Measurements from ENCODE around the gene TCHP.
A peak's percentile ranks its signal among the peaks of the same experiment; 100 is the strongest.
"Not testable (repeated sequence)": the region's sequence is repeated elsewhere in the genome, so short reads cannot be mapped to it uniquely, and the experiment has no call there.

TCHP gene

GRCh38 chr12:109880043-109880931, 19.8 kb upstream of the TCHP start, which contains the start of gene GLTP:
Gene GLTP (minus strand): TSS chr12:109880541. CDS start chr12:109880374, 167 bp downstream.
- DNase-seq: peak; percentile 94

GRCh38 chr12:109880938-109881337, 19.1 kb upstream of the TCHP start:
- no peak for DNase-seq

GRCh38 chr12:109881752-109882151, 18.3 kb upstream of the TCHP start:
- no peak for DNase-seq

- no peak for DNase-seq
Measured at GRCh38 chr12:109883461-109883860, 16.6 kb upstream of the TCHP start.

- no peak for DNase-seq
Measured at GRCh38 chr12:109885616-109886015, 14.5 kb upstream of the TCHP start.

GRCh38 chr12:109888179-109889020, 11.7 kb upstream of the TCHP start:
- DNase-seq: peak; percentile 25

- no peak for DNase-seq
Measured at GRCh38 chr12:109890620-109891170, 9.4 kb upstream of the TCHP start.

- DNase-seq: not testable (repeated sequence)
Measured at GRCh38 chr12:109891731-109892130, 8.3 kb upstream of the TCHP start.

GRCh38 chr12:109892165-109892715, 7.8 kb upstream of the TCHP start:
- no peak for DNase-seq

- DNase-seq: no peak
Measured at GRCh38 chr12:109892748-109893147, 7.3 kb upstream of the TCHP start.

- DNase-seq: no peak
Measured at GRCh38 chr12:109893261-109893995, 6.6 kb upstream of the TCHP start.

GRCh38 chr12:109894939-109895338, 5.1 kb upstream of the TCHP start:
- no peak for DNase-seq

- DNase-seq: no peak
Measured at GRCh38 chr12:109896188-109896587, 3.9 kb upstream of the TCHP start.

- DNase-seq: no peak
Measured at GRCh38 chr12:109897029-109897428, 3.0 kb upstream of the TCHP start.

GRCh38 chr12:109899345-109899744, 729 bp upstream of the TCHP start:
- DNase-seq: not testable (repeated sequence)

GRCh38 chr12:109900752-109901580, 892 bp downstream of the TCHP start:
- DNase-seq: no peak

- no peak for DNase-seq
Measured at GRCh38 chr12:109902891-109903418, 2.9 kb downstream of the TCHP start.

GRCh38 chr12:109905301-109905700, 5.2 kb downstream of the TCHP start:
- DNase-seq: no peak

- DNase-seq: no peak
Measured at GRCh38 chr12:109910254-109910968, 10.3 kb downstream of the TCHP start.

- no peak for DNase-seq
Measured at GRCh38 chr12:109910969-109911348, 10.9 kb downstream of the TCHP start.

All from activated T-cell treated with anti-CD3 and anti-CD28 coated beads, Interleukin-2, amount 50 U/mL, for 1 hour (primary cell).